Measurements from ENCODE around the gene PLEKHA7.

PLEKHA7 gene

GRCh38 chr11:16811136-16812020 lies 202.8 kb downstream of the PLEKHA7 start:
- H3K36me3 Mint-ChIP-seq (ENCODE audit: low read depth), result no peaks in the 10 kb centered on the region
- no peaks in the 10 kb centered on the region for H3K9me3 Mint-ChIP-seq
- H3K4me1 Mint-ChIP-seq (ENCODE audit: low read depth), result no peaks in the 10 kb centered on the region
- H3K4me3 Mint-ChIP-seq, result no peak overlapping the region
- no peak overlapping the region for H3K27ac Mint-ChIP-seq
- H3K27me3 Mint-ChIP-seq, result no peaks in the 10 kb centered on the region

DNA sequence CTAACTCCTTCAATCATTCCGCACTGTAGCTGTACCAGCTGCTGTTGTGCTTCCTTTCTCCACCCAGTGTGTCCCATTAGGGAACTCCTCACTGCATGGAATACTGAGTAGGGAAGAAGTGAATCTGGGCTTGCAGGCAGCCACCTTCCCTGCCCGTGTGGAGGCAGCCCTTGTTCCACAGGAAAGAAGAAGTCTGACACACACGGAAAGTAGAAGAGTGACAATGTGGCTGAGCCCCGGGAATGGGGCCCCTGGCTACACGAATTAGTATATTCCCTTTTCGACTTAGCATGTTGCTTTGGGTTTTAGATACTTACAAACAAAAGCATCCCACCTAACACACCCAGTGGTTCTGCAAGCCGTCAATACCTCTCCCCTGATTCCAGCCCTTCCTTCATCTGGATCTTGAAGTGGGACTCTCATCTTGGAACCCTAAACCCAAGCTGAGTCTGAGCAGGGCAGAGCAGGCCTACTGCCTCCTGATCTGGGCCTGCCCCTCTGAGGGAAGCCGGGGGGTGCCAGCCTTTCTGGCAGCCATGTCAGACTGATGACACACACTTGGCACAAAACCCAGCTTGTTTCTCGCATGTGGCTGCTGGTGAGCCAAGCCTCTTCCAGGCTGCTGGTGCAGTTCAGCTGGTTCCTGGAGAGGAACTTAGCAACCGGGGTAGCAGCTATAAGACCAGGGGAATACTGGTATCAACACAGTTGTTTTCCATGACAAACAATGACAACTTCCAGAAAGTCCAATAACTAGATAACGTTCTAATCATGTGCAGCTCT lies 204.1 kb downstream of the PLEKHA7 start:
- no peaks in the 10 kb centered on the region for H3K27me3 Mint-ChIP-seq
- no peaks in the 10 kb centered on the region for H3K4me1 Mint-ChIP-seq (ENCODE audit: low read depth)
- H3K4me3 Mint-ChIP-seq, result no peak overlapping the region
- no peak overlapping the region for H3K27ac Mint-ChIP-seq
- no peaks in the 10 kb centered on the region for H3K36me3 Mint-ChIP-seq (ENCODE audit: low read depth)
- no peaks in the 10 kb centered on the region for H3K9me3 Mint-ChIP-seq

GRCh38 chr11:16807306-16807705 lies 206.9 kb downstream of the PLEKHA7 start:
- Mint-ChIP-seq H3K36me3 (ENCODE audit: low read depth) (no peaks in the 10 kb centered on the region), H3K27ac (no peak overlapping the region), H3K27me3 (no peaks in the 10 kb centered on the region), H3K4me3 (no peak overlapping the region), H3K9me3 (no peaks in the 10 kb centered on the region), H3K4me1 (ENCODE audit: low read depth) (no peaks in the 10 kb centered on the region)

- no peaks in the 10 kb centered on the region for H3K4me1 Mint-ChIP-seq (ENCODE audit: low read depth)
- H3K9me3 Mint-ChIP-seq, result no peaks in the 10 kb centered on the region
- no peaks in the 10 kb centered on the region for H3K27me3 Mint-ChIP-seq
- no peak overlapping the region for H3K4me3 Mint-ChIP-seq
- no peaks in the 10 kb centered on the region for H3K36me3 Mint-ChIP-seq (ENCODE audit: low read depth)
- no peak overlapping the region for H3K27ac Mint-ChIP-seq
Observed at GRCh38 chr11:16806791-16807190, 207.4 kb downstream of the PLEKHA7 start.

- H3K4me1 Mint-ChIP-seq (ENCODE audit: low read depth), result no peaks in the 10 kb centered on the region
- H3K9me3 Mint-ChIP-seq, result no peaks in the 10 kb centered on the region
- no peak overlapping the region for H3K27ac Mint-ChIP-seq
- H3K36me3 Mint-ChIP-seq (ENCODE audit: low read depth), result no peaks in the 10 kb centered on the region
- no peaks in the 10 kb centered on the region for H3K27me3 Mint-ChIP-seq
- H3K4me3 Mint-ChIP-seq, result no peak overlapping the region
Observed at GRCh38 chr11:16805938-16806337, 208.3 kb downstream of the PLEKHA7 start.

DNA sequence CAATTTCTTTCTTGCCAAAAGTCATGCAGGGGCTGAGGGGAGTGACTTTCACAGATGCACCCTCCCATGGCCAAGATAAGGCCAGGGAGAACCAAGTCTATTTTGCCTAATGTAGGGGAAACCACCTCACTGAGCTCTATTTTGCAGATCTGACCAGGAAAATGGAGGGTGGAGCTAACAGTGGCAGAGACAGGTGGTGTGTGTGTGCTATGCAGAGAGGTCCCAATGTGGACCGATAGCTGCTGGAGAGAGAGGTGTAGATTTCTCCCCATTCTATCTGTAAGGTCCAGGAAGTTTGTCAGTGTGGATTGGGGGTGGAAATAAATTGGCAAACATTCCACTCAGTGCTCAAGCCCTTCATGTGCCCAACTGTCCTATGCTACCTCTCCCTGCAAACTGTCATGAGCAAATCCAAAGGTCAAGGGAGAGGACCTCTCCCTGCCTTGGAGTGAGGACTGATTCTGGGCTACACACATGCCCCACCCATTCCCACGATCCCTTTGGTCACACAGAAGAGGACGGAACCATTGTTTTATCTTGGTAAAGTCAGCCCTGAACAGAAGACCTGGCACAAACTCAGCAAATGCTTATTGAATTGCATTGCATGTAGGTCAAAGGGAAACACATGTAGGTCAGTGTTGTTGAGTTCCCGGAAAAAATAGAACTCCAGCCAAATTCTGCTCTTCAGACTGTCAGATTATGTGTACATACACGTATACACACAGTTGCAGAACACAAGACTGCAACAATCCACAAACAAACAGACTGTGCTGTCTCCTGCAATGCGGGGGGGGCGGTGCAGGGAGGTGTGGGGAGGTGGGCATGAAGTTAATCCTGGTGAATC lies 209.9 kb downstream of the PLEKHA7 start:
- no peak overlapping the region for H3K27ac Mint-ChIP-seq
- no peaks in the 10 kb centered on the region for H3K9me3 Mint-ChIP-seq
- peaks cover 10% of the 10 kb centered on the region for H3K4me1 Mint-ChIP-seq (ENCODE audit: low read depth)
- H3K36me3 Mint-ChIP-seq (ENCODE audit: low read depth), result no peaks in the 10 kb centered on the region
- no peaks in the 10 kb centered on the region for H3K27me3 Mint-ChIP-seq
- no peak overlapping the region for H3K4me3 Mint-ChIP-seq

- no peak overlapping the region for H3K4me3 Mint-ChIP-seq
- H3K27me3 Mint-ChIP-seq, result no peaks in the 10 kb centered on the region
- no peaks in the 10 kb centered on the region for H3K36me3 Mint-ChIP-seq (ENCODE audit: low read depth)
- H3K9me3 Mint-ChIP-seq, result no peaks in the 10 kb centered on the region
- H3K4me1 Mint-ChIP-seq (ENCODE audit: low read depth), result peaks cover 23% of the 10 kb centered on the region
- no peak overlapping the region for H3K27ac Mint-ChIP-seq
Observed at GRCh38 chr11:16801288-16801980, 212.8 kb downstream of the PLEKHA7 start.

DNA sequence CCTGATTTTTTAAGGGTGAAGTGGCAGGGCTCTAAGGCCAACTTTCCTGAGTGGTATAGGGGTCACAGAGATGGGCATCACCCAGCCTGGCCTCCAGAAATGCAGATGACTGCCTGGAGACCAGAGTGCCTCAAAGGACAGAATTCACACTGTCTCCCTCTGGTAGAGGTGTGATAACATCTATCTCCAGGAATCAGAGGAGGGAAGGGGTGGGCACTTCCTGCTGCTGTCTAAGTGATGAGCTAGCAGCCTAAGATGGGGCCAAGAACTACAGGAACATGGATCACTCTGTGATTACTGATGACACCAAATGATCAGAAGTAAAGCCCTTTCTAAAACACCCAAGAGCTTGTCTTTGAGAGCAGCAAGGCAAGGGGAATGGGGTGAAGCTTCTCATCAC lies 213.8 kb downstream of the PLEKHA7 start:
- no peaks in the 10 kb centered on the region for H3K36me3 Mint-ChIP-seq (ENCODE audit: low read depth)
- H3K4me1 Mint-ChIP-seq (ENCODE audit: low read depth), result peaks cover 23% of the 10 kb centered on the region
- H3K27ac Mint-ChIP-seq, result no peak overlapping the region
- H3K4me3 Mint-ChIP-seq, result no peak overlapping the region
- no peaks in the 10 kb centered on the region for H3K27me3 Mint-ChIP-seq
- no peaks in the 10 kb centered on the region for H3K9me3 Mint-ChIP-seq

DNA sequence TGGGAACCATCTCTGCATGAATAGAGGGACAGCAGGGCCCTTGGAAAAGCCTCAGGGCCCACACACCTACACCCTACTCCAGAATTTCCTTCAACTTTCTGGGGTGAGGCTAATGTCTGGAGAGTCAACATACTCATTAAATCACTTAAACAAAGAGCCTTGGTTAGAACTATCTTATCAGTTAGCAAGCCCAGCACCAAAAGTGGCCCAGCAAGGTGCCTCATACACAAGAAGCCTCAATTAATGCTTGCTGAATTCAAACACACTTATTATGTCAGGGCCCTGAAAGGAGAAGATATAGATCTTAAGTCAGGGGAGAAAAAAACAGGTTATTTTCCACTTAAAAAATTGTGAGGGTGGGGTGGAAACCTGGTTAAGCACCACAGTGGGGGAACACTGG lies 214.3 kb downstream of the PLEKHA7 start:
- Mint-ChIP-seq H3K4me1 (ENCODE audit: low read depth) (peaks cover 27% of the 10 kb centered on the region), H3K9me3 (no peaks in the 10 kb centered on the region), H3K36me3 (ENCODE audit: low read depth) (no peaks in the 10 kb centered on the region), H3K27me3 (no peaks in the 10 kb centered on the region), H3K4me3 (no peak overlapping the region), H3K27ac (no peak overlapping the region)

DNA sequence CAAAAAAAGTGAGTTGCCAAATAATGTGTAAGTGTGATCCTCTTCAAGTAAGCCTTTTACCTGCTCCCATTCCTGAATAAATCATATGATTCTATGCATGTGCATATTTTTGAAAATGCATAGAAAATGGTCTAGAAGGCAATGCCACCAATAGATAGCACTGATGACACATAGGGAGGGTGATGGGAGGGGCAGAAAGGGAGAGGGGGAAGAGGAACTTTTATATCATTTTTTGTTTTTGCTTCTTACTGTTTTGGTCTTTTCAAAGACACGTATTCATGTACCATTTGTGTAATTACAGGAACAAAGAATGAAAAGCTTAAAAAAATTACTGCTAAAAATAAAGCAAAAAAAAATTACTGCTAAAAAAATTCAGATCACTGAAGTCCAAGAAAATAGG lies 215.0 kb downstream of the PLEKHA7 start:
- Mint-ChIP-seq H3K27ac (no peak overlapping the region), H3K4me3 (no peak overlapping the region), H3K9me3 (no peaks in the 10 kb centered on the region), H3K4me1 (ENCODE audit: low read depth) (peaks cover 29% of the 10 kb centered on the region), H3K36me3 (ENCODE audit: low read depth) (no peaks in the 10 kb centered on the region), H3K27me3 (no peaks in the 10 kb centered on the region)

GRCh38 chr11:16797776-16798175 lies 216.4 kb downstream of the PLEKHA7 start:
- Mint-ChIP-seq H3K27me3 (no peaks in the 10 kb centered on the region), H3K4me3 (no peak overlapping the region), H3K27ac (no peak overlapping the region), H3K9me3 (no peaks in the 10 kb centered on the region), H3K36me3 (ENCODE audit: low read depth) (no peaks in the 10 kb centered on the region), H3K4me1 (ENCODE audit: low read depth) (peaks cover 29% of the 10 kb centered on the region)

GRCh38 chr11:16796311-16796710 lies 217.9 kb downstream of the PLEKHA7 start:
- Mint-ChIP-seq H3K9me3 (no peaks in the 10 kb centered on the region), H3K4me1 (ENCODE audit: low read depth) (peaks cover 37% of the 10 kb centered on the region), H3K36me3 (ENCODE audit: low read depth) (no peaks in the 10 kb centered on the region), H3K4me3 (no peak overlapping the region), H3K27ac (no peak overlapping the region), H3K27me3 (no peaks in the 10 kb centered on the region)

DNA sequence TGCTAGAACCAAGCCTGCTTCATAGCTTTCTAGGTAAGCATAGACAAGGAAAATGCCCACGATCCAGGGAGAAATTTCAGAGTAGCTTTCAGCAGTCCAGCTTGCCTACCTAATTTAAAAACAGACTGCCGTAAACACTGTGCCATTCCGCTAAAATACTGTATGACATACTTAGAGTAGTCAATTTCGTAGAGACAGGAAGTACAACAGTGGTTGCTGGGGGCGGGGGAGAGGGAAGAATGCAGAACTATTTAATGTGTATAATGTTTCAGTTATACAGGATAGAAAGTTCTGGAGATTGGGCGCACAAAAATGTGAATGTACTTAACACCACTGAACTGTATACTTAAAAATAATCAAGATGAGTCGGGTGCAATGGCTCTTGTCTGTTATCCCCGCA lies 219.1 kb downstream of the PLEKHA7 start:
- H3K9me3 Mint-ChIP-seq, result no peaks in the 10 kb centered on the region
- no peak overlapping the region for H3K27ac Mint-ChIP-seq
- no peaks in the 10 kb centered on the region for H3K36me3 Mint-ChIP-seq (ENCODE audit: low read depth)
- no peaks in the 10 kb centered on the region for H3K27me3 Mint-ChIP-seq
- no peak overlapping the region for H3K4me3 Mint-ChIP-seq
- H3K4me1 Mint-ChIP-seq (ENCODE audit: low read depth), result peaks cover 35% of the 10 kb centered on the region

- Mint-ChIP-seq H3K27me3 (no peaks in the 10 kb centered on the region), H3K9me3 (no peaks in the 10 kb centered on the region), H3K4me1 (ENCODE audit: low read depth) (peaks cover 30% of the 10 kb centered on the region), H3K27ac (no peak overlapping the region), H3K36me3 (ENCODE audit: low read depth) (no peaks in the 10 kb centered on the region), H3K4me3 (no peak overlapping the region)
Observed at GRCh38 chr11:16794047-16794818, 220.0 kb downstream of the PLEKHA7 start.

Measured in stimulated activated naive CD8-positive, alpha-beta T cell treated with anti-CD3 and anti-CD28 coated beads, Interleukin-15, Interleukin-2, amounts not matched to agents 100 ng/mL and 50 ng/mL, for 24 hours (primary cell).